Pons (tissue), 1 donor: ENCODE measurements around the gene POC1B.
"Not testable (repeated sequence)": the region's sequence is repeated elsewhere in the genome, so short reads cannot be mapped to it uniquely, and the experiment has no call there.

ENCODE experiments used
- DNase-seq: peaks from one replicate; pipeline ENCODE4 v3.0.0-alpha.2; 2016; ENCODE audit warnings: low spot score

POC1B gene

GRCh38 chr12:89464974-89465592 is 60.8 kb downstream of the POC1B start:
- DNase-seq: no peak

GRCh38 chr12:89461649-89462612 is 63.9 kb downstream of the POC1B start:
- peak; percentile 88 for DNase-seq

GRCh38 chr12:89461190-89461589 is 64.7 kb downstream of the POC1B start:
- no peak for DNase-seq

GRCh38 chr12:89459279-89459678 is 66.6 kb downstream of the POC1B start:
- DNase-seq: not testable (repeated sequence)

GRCh38 chr12:89456565-89456964 is 69.3 kb downstream of the POC1B start:
- DNase-seq: no peak

- DNase-seq: no peak
Observed at GRCh38 chr12:89454080-89454848, 71.6 kb downstream of the POC1B start.

GRCh38 chr12:89453121-89453978 is 72.5 kb downstream of the POC1B start:
- no peak for DNase-seq

- DNase-seq: no peak
Observed at GRCh38 chr12:89451841-89452251, 74.0 kb downstream of the POC1B start.

- no peak for DNase-seq
Observed at GRCh38 chr12:89450907-89451306, 74.9 kb downstream of the POC1B start.

- DNase-seq: no peak
Observed at GRCh38 chr12:89448951-89449371, 76.9 kb downstream of the POC1B start.

GRCh38 chr12:89448526-89448925 is 77.3 kb downstream of the POC1B start:
- DNase-seq: no peak

- no peak for DNase-seq
Observed at GRCh38 chr12:89439941-89440340, 85.9 kb downstream of the POC1B start.

- no peak for DNase-seq
Observed at GRCh38 chr12:89437231-89437630, 88.6 kb downstream of the POC1B start.

GRCh38 chr12:89436062-89436461 is 89.8 kb downstream of the POC1B start:
- no peak for DNase-seq

GRCh38 chr12:89433634-89434033 is 92.2 kb downstream of the POC1B start:
- no peak for DNase-seq

- DNase-seq: no peak
Observed at GRCh38 chr12:89432396-89432795, 93.5 kb downstream of the POC1B start.

GRCh38 chr12:89429528-89429927 is 96.3 kb downstream of the POC1B start:
- no peak for DNase-seq

- DNase-seq: peak; percentile 48
Observed at GRCh38 chr12:89427508-89428156, 98.2 kb downstream of the POC1B start.

- DNase-seq: no peak
Observed at GRCh38 chr12:89424846-89425245, 101.0 kb downstream of the POC1B start.

- no peak for DNase-seq
Observed at GRCh38 chr12:89424389-89424788, 101.5 kb downstream of the POC1B start.
